ENCODE measurements around the gene BAG3.

- TF ChIP-seq CTCF (IDR thresholded peaks at IDR 0.05) (no peak), EZH2 (IDR thresholded peaks at IDR 0.05) (no peak)
Measured at GRCh38 chr10:119634219-119634544, 17.0 kb upstream of the BAG3 start.
